HEK293 (cell line): Measurements from ENCODE around the gene MYOD1.

Experiments
- CTCF ChIA-PET: fragments of 350-600 bp; formaldehyde crosslinking; extraction: SDS; loops from one replicate; lab custom pipeline; 2021; ENCODE audit warnings: antibody characterized with exemption; lab: Yijun Ruan, JAX
- POLR2A ChIA-PET: fragments of 300-600 bp; formaldehyde crosslinking; extraction: SDS; loops from one replicate; lab custom pipeline; 2020; ENCODE audit warnings: antibody characterized with exemption, inconsistent platforms; lab: Yijun Ruan, JAX
- H3K27ac ChIP-seq: fragments of 200-500 bp; sonication (Bioruptor generic); 2 replicates; pipeline ENCODE4 v1.5.1; 2014; ENCODE audit warnings: low read depth, low read length, control low read depth, inconsistent platforms; ENCODE audit errors: extremely low read depth
- H3K36me3 ChIP-seq, 2 experiments: fragments of 200-500 bp in 1 of 2; sonication (Bioruptor generic) in 1 of 2; 1 replicate in 1 of 2; 2 replicates in 1 of 2; pipeline ENCODE4 v1.5.1; 2014 to 2017; ENCODE audit warnings: inconsistent platforms in 2 of 2, low read length in 2 of 2; ENCODE audit not compliant: control insufficient read depth in 2 of 2, insufficient read depth in 1 of 2
- H3K4me1 ChIP-seq: fragments of 200-500 bp; sonication (Bioruptor generic); 2 replicates; pipeline ENCODE4 v1.5.1; 2014; ENCODE audit warnings: mild to moderate bottlenecking, low read length, inconsistent platforms; ENCODE audit not compliant: control insufficient read depth, insufficient read depth
- H3K4me3 ChIP-seq: 2 replicates; pipeline ENCODE4 v1.5.1; 2011; ENCODE audit warnings: low read depth, mild to moderate bottlenecking, control low read depth, low read length, moderate library complexity
- H3K9me3 ChIP-seq: fragments of 200-500 bp; sonication (Bioruptor generic); 2 replicates; pipeline ENCODE4 v1.5.1; 2014; ENCODE audit warnings: low read depth, low read length, inconsistent platforms; ENCODE audit not compliant: control insufficient read depth, insufficient read depth
- MZF1 ChIP-seq: fragments of 450-650 bp; formaldehyde crosslinking; IDR thresholded peaks from 2 replicates; pipeline ENCODE4 v1.5.1; 2017; ENCODE audit warnings: missing biosample characterization, missing genetic modification characterization, borderline replicate concordance
- WT1 ChIP-seq: fragments of 450-650 bp; formaldehyde crosslinking; IDR thresholded peaks from 2 replicates; pipeline ENCODE4 v1.5.1; 2016; ENCODE audit warnings: missing biosample characterization, missing genetic modification characterization
- ZBTB21 ChIP-seq: fragments of 450-650 bp; formaldehyde crosslinking; IDR thresholded peaks from 2 replicates; pipeline ENCODE4 v1.5.1; 2017; ENCODE audit warnings: missing biosample characterization, missing genetic modification characterization
- ZNF174 ChIP-seq: fragments of 450-650 bp; formaldehyde crosslinking; IDR thresholded peaks from 2 replicates; pipeline ENCODE4 v1.5.0; 2017; ENCODE audit warnings: missing biosample characterization, mild to moderate bottlenecking, missing genetic modification characterization
- ZNF416 ChIP-seq: fragments of 450-650 bp; formaldehyde crosslinking; IDR thresholded peaks from 2 replicates; pipeline ENCODE4 v1.5.1; 2016; ENCODE audit warnings: missing biosample characterization, missing genetic modification characterization
- ZNF48 ChIP-seq: fragments of 450-650 bp; formaldehyde crosslinking; IDR thresholded peaks from 2 replicates; pipeline ENCODE4 v1.5.1; 2016; ENCODE audit warnings: missing biosample characterization, missing genetic modification characterization
- ZNF510 ChIP-seq: fragments of 450-650 bp; formaldehyde crosslinking; IDR thresholded peaks from 2 replicates; pipeline ENCODE4 v1.5.1; 2018; ENCODE audit warnings: mild to moderate bottlenecking, missing genetic modification characterization, missing biosample characterization; ENCODE audit not compliant: insufficient replicate concordance
- ZNF600 ChIP-seq: fragments of 450-650 bp; formaldehyde crosslinking; IDR thresholded peaks from 2 replicates; pipeline ENCODE4 v1.5.1; 2016; ENCODE audit warnings: missing biosample characterization, missing genetic modification characterization
- ZNF626 ChIP-seq: fragments of 450-650 bp; sonication (Bioruptor Pico); formaldehyde crosslinking; IDR thresholded peaks from 2 replicates; pipeline ENCODE4 v1.5.1; 2018; ENCODE audit warnings: missing biosample characterization, missing genetic modification characterization, inconsistent platforms
- ZNF629 ChIP-seq: fragments of 450-650 bp; formaldehyde crosslinking; IDR thresholded peaks from 2 replicates; pipeline ENCODE4 v1.5.1; 2017; ENCODE audit warnings: missing biosample characterization, missing genetic modification characterization
- ZNF660 ChIP-seq: fragments of 450-650 bp; IDR thresholded peaks from 2 replicates; pipeline ENCODE4 v1.5.1; 2018; ENCODE audit warnings: missing biosample characterization, mild to moderate bottlenecking, missing genetic modification characterization
- ZNF76 ChIP-seq: fragments of 450-650 bp; formaldehyde crosslinking; IDR thresholded peaks from 2 replicates; pipeline ENCODE4; 2016; ENCODE audit warnings: low read depth, missing biosample characterization, missing genetic modification characterization, borderline replicate concordance
- ZNF768 ChIP-seq: fragments of 450-650 bp; formaldehyde crosslinking; IDR thresholded peaks from 2 replicates; pipeline ENCODE4 v1.5.1; 2018; ENCODE audit warnings: missing biosample characterization, mild to moderate bottlenecking, missing genetic modification characterization
- TF ChIP-seq, protein P1 (sequence below): fragments of 450-650 bp; formaldehyde crosslinking; IDR thresholded peaks from 2 replicates; pipeline ENCODE4 v1.5.1; 2016; ENCODE audit warnings: missing biosample characterization, missing genetic modification characterization
- TF ChIP-seq, protein P2 (sequence below): fragments of 450-650 bp; formaldehyde crosslinking; IDR thresholded peaks from 2 replicates; pipeline ENCODE4 v1.5.1; 2016; ENCODE audit warnings: missing biosample characterization, missing genetic modification characterization
- TF ChIP-seq, protein P3 (sequence below): fragments of 450-650 bp; formaldehyde crosslinking; IDR thresholded peaks from 2 replicates; pipeline ENCODE4 v1.5.1; 2016; ENCODE audit warnings: missing biosample characterization, missing genetic modification characterization
- TF ChIP-seq, protein P4 (sequence below): IDR thresholded peaks from 2 replicates; pipeline ENCODE4 v1.6.1; 2011; ENCODE audit warnings: mild to moderate bottlenecking, low read depth, low read length, borderline replicate concordance
- TF ChIP-seq, protein P5 (sequence below): fragments of 450-650 bp; formaldehyde crosslinking; IDR thresholded peaks from 2 replicates; pipeline ENCODE4 v1.5.1; 2016; ENCODE audit warnings: missing biosample characterization, missing genetic modification characterization

The MYOD1 gene

DNA sequence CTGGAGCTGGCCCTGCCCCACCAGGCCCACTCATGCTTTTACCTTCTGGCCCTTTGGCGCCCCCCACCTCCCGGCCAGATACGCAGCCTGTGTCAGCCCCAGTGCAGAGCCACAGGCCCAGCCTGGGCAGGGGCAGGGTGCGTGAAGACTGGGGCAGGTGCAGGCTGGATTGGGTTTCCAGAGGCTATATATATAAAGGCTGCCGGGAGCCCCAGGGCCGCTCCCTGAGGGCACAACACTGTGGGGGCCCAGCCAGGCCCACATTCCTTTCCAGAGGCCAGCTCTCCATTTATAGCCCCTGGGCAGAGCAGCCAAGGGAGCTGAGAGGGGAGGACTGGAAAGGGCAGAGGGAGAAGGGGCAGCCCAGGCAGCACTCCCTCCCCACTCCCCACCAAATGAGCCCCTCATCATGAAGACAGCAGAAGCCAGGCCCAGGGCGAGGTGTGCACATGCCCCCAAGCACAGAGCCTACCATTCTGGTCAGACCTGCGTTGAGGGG, 5.0 kb upstream of the MYOD1 start (continued):
- TF ChIP-seq ZNF629 (no peak), ZNF600 (tag by site-specific recombination) (no peak), ZNF174 (tag by site-specific recombination) (no peak)
- TF ChIP-seq, protein P1, sequence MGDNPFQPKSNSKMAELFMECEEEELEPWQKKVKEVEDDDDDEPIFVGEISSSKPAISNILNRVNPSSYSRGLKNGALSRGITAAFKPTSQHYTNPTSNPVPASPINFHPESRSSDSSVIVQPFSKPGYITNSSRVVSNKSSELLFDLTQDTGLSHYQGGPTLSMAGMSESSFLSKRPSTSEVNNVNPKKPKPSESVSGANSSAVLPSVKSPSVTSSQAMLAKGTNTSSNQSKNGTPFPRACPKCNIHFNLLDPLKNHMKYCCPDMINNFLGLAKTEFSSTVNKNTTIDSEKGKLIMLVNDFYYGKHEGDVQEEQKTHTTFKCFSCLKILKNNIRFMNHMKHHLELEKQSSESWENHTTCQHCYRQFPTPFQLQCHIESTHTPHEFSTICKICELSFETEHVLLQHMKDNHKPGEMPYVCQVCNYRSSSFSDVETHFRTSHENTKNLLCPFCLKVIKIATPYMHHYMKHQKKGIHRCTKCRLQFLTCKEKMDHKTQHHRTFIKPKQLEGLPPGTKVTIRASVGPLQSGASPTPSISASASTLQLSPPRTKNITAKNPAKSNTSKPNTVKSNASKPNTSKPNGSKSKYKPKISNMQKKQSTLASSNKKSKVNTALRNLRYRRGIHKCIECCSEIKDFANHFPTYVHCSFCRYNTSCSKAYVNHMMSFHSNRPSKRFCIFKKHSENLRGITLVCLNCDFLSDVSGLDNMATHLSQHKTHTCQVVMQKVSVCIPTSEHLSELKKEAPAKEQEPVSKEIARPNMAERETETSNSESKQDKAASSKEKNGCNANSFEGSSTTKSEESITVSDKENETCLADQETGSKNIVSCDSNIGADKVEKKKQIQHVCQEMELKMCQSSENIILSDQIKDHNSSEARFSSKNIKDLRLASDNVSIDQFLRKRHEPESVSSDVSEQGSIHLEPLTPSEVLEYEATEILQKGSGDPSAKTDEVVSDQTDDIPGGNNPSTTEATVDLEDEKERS = no peak
- TF ChIP-seq, protein P2, sequence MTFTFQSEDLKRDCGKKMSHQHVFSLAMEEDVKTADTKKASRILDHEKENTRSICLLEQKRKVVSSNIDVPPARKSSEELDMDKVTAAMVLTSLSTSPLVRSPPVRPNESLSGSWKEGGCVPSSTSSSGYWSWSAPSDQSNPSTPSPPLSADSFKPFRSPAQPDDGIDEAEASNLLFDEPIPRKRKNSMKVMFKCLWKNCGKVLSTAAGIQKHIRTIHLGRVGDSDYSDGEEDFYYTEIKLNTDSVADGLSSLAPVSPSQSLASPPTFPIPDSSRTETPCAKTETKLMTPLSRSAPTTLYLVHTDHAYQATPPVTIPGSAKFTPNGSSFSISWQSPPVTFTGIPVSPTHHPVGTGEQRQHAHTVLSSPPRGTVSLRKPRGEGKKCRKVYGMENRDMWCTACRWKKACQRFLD = no peak

DNA sequence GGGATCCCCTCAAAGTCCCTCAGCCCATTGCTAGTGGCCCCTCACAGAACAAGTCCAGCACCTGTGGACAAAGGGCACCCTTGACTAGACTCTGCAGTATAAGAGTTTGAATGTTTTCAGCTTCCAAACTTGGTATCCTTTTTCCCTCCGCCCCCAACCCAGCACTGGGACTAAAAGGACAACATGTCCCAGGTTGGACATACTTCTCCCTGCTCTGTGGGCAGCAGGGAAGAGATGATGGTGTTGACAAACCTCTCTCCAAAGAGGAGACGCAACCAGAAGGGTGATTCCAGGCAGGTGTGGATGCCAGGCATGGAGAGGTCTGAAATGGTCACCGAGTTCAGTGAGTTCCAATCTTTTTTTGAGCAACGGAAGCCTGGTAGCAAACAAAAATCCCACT, 4.5 kb upstream of the MYOD1 start:
- TF ChIP-seq ZBTB21 (tag by site-specific recombination) (no peak), ZNF768 (tag by site-specific recombination) (no peak), ZNF416 (tag by site-specific recombination) (no peak), WT1 (no peak), ZNF660 (tag by site-specific recombination) (no peak), ZNF48 (tag by site-specific recombination) (no peak)
- TF ChIP-seq, protein P3, sequence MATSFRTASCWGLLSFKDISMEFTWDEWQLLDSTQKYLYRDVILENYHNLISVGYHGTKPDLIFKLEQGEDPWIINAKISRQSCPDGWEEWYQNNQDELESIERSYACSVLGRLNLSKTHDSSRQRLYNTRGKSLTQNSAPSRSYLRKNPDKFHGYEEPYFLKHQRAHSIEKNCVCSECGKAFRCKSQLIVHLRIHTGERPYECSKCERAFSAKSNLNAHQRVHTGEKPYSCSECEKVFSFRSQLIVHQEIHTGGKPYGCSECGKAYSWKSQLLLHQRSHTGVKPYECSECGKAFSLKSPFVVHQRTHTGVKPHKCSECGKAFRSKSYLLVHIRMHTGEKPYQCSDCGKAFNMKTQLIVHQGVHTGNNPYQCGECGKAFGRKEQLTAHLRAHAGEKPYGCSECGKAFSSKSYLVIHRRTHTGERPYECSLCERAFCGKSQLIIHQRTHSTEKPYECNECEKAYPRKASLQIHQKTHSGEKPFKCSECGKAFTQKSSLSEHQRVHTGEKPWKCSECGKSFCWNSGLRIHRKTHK = no peak
- TF ChIP-seq, protein P4, sequence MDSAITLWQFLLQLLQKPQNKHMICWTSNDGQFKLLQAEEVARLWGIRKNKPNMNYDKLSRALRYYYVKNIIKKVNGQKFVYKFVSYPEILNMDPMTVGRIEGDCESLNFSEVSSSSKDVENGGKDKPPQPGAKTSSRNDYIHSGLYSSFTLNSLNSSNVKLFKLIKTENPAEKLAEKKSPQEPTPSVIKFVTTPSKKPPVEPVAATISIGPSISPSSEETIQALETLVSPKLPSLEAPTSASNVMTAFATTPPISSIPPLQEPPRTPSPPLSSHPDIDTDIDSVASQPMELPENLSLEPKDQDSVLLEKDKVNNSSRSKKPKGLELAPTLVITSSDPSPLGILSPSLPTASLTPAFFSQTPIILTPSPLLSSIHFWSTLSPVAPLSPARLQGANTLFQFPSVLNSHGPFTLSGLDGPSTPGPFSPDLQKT = no peak
- TF ChIP-seq, all 188 proteins: peak for 0
- Histone ChIP-seq H3K4me3 (no peak overlapping the region), H3K4me1 (no peaks in the 10 kb centered on the region), H3K27ac (no peak overlapping the region), H3K9me3 (no peaks in the 10 kb centered on the region), H3K36me3 (no peaks in the 10 kb centered on the region)
- POLR2A ChIA-PET = no interaction called here
- CTCF ChIA-PET = interaction anchor here (1.6 kb wide), 1 partner anchor 114 kb away, joined by 4 read pairs; no protein-coding TSS in a partner anchor

DNA sequence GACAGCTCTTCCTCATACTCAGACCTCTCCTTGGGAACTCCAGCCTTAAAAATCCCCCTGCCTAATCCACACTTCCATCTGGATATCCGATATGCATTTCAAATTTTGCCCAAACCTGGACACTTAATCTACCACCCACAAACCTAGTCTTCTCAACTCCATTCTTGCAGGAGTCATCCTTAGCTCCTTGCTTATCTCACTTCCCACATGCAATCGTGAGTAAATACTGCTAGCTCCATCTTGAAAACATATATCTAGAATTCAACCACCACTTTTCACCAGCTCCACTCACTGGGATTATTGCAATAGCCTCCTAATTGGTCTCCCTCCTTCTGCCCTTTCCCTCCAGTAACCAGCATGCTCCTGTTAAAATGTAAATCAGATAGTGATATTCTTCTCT, 2.6 kb upstream of the MYOD1 start:
- CTCF ChIA-PET = interaction anchor here (0.6 to 1.1 kb wide), 4 partner anchors 13 to 296 kb away, joined by 3 to 4 read pairs (median 4); partner anchors contain the start of gene SERGEF
- H3K4me1 ChIP-seq = no peaks in the 10 kb centered on the region

DNA sequence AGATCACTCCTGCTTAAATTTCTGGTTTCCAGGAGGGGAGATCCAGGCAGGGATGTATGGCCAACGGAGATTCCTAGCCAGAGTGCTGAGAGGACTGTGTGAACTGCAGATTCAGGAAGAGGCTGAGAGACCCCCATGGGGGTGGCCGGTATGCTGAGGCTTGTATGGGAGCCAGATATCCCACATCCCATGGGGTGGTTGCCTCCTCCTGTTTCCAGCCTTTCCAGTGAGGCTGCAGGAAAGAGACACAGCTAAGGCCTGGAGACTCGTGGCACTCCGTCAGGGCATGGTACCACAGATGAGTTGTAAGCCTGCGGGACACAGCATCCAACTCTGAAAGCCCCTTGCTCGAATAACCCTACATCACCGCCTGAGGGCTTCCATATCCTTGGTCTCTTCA, 1.4 kb upstream of the MYOD1 start:
- Histone ChIP-seq H3K27ac (no peak overlapping the region), H3K4me3 (no peak overlapping the region), H3K36me3 (no peaks in the 10 kb centered on the region), H3K4me1 (no peaks in the 10 kb centered on the region), H3K9me3 (no peaks in the 10 kb centered on the region)
- CTCF ChIA-PET = interaction anchor here (0.6 to 2.1 kb wide), 3 partner anchors 9 to 190 kb away, joined by 3 to 12 read pairs (median 5); no protein-coding TSS in a partner anchor
- POLR2A ChIA-PET = no interaction called here
- TF ChIP-seq MZF1 = no peak
- no peak for TF ChIP-seq ZNF76 (tag by site-specific recombination)
- TF ChIP-seq, protein P5, sequence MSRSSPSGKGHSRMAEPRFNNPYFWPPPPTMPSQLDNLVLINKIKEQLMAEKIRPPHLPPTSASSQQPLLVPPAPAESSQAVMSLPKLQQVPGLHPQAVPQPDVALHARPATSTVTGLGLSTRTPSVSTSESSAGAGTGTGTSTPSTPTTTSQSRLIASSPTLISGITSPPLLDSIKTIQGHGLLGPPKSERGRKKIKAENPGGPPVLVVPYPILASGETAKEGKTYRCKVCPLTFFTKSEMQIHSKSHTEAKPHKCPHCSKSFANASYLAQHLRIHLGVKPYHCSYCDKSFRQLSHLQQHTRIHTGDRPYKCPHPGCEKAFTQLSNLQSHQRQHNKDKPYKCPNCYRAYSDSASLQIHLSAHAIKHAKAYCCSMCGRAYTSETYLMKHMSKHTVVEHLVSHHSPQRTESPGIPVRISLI (tag by site-specific recombination) = no peak

More for the DNA sequence above, 2.6 kb upstream of the MYOD1 start:
- POLR2A ChIA-PET = no interaction called here
- Histone ChIP-seq H3K4me3 (no peak overlapping the region), H3K9me3 (no peaks in the 10 kb centered on the region), H3K36me3 (no peaks in the 10 kb centered on the region), H3K27ac (no peak overlapping the region)
- TF ChIP-seq ZNF626 (tag by site-specific recombination) (no peak), ZNF510 (no peak)
